Lung (tissue), 16 donors: ENCODE measurements around the gene FIGNL2. TPM values are rescaled to one million over a fixed set of nuclear protein-coding genes. Genes with fewer than 3 reads are reported as not detected.

Experiments
- ATAC-seq: fragments of 200-7000 bp; cut with Tn5 transposase; one replicate; pipeline ENCODE4 v1.9.1; 2020; ENCODE audit warnings: moderate number of reproducible peaks; ENCODE audit not compliant: insufficient read depth, low FRiP score
- DNase-seq, 3 donors: peaks; one replicate each; pipeline ENCODE4 v3.0.0-alpha.2; 2013 to 2017
- H3K27ac ChIP-seq, 2 donors: one replicate each; pipeline ENCODE4 v1.5.1; 2013; ENCODE audit warnings: mild to moderate bottlenecking in 2 of 2, moderate library complexity in 2 of 2, control low read depth in 1 of 2, inconsistent platforms in 1 of 2, low read depth in 1 of 2, low read length in 1 of 2
- H3K27me3 ChIP-seq, 3 donors: one replicate each; pipeline ENCODE4 v1.5.1; 2013; ENCODE audit warnings: low read length in 2 of 3; ENCODE audit not compliant: control insufficient read depth in 3 of 3, insufficient read depth in 3 of 3
- H3K36me3 ChIP-seq, 4 donors: one replicate each; pipeline ENCODE4 v1.5.1; 2013; ENCODE audit warnings: low read length in 4 of 4, mild to moderate bottlenecking in 1 of 4, moderate library complexity in 1 of 4; ENCODE audit not compliant: control insufficient read depth in 4 of 4, insufficient read depth in 4 of 4
- H3K4me1 ChIP-seq, 5 donors: one replicate each; pipeline ENCODE4 v1.5.1; 2013; ENCODE audit warnings: low read length in 5 of 5, mild to moderate bottlenecking in 2 of 5, moderate library complexity in 1 of 5; ENCODE audit not compliant: control insufficient read depth in 5 of 5, insufficient read depth in 5 of 5
- H3K4me3 ChIP-seq: one replicate; pipeline ENCODE4 v1.5.1; 2013; ENCODE audit warnings: mild to moderate bottlenecking, control low read depth, moderate library complexity
- H3K9ac ChIP-seq, 2 donors: one replicate each; pipeline ENCODE4 v1.5.1; 2013; ENCODE audit warnings: low read length in 2 of 2, control low read depth in 1 of 2; ENCODE audit not compliant: insufficient read depth in 1 of 2
- H3K9me3 ChIP-seq, 4 donors: one replicate each; pipeline ENCODE4 v1.5.1; 2013; ENCODE audit warnings: low read length in 3 of 4, mild to moderate bottlenecking in 1 of 4, moderate library complexity in 1 of 4; ENCODE audit not compliant: control insufficient read depth in 4 of 4, insufficient read depth in 3 of 4
- CTCF ChIP-seq: IDR thresholded peaks from 2 replicates; pipeline ENCODE4 v1.5.1; 2012; ENCODE audit warnings: mild to moderate bottlenecking; ENCODE audit errors: control extremely low read depth, extremely low read depth
- WGBS, 2 donors: extraction: QIAGEN DNeasy Blood & Tissue Kit; methylation state at CpG; one replicate each; pipeline ENCODE4 v1.1.7; 2013; 5-methylcytosine and 5-hydroxymethylcytosine counted together
- long read RNA-seq, 5 donors: transcript quantifications; one replicate each; lab custom pipeline, GENCODE V29; 2026
- polyA plus RNA-seq, 2 donors: library from polyadenylated mRNA; stranded (reverse); fragments of 200-250 nt; gene quantifications; one replicate each; pipeline ENCODE4 v1.2.1, GENCODE V29; 2013
- total RNA-seq, 2 donors: library from RNA; depleted of rRNA in 1 of 2; stranded (reverse); fragments of >200 nt in 1 of 2; gene quantifications; one replicate each; pipeline ENCODE4 v1.2.1, GENCODE V29; 2014 to 2021
- donor health status: control.
- donor health status: control.
- donor health status: Bipolar disorder and iron deficiency.
- donor health status: healthy.
- donor health status: DM: yes; HTN: yes; CAD: no.

The FIGNL2 gene
- total RNA-seq = 1 to 10 TPM in 1 of 2 donors, under 1 TPM in 1; 0.89 to 1.9 TPM
- under 1 TPM; 0.33 to 0.71 TPM for polyA plus RNA-seq
- long read RNA-seq, donor 1, full-length matches to known transcripts = 5 of 5 reads
- long read RNA-seq, donor 1, partial matches to known transcripts = 0 of 5 reads
- long read RNA-seq, donor 1, other reads (novel, unspliced or antisense) = 0 of 5 reads
- long read RNA-seq, donor 2 = 0 reads
- long read RNA-seq, donor 3, partial matches to known transcripts = 66 of 66 reads
- long read RNA-seq, donor 3, other reads (novel, unspliced or antisense) = 0 of 66 reads
- long read RNA-seq, donor 4 = 0 reads
- long read RNA-seq, donor 5 = 0 reads

GRCh38 chr12:51848326-51848727 is at the start of gene FIGNL2:
FIGNL2 (minus strand) TSS chr12:51848718; CDS start chr12:51822413, 26,305 bp downstream.
- H3K27me3 ChIP-seq = peaks cover 0 to 4% (median 3%) of the 10 kb centered on the region in 3 donors
- TF ChIP-seq CTCF = no peak

GRCh38 chr12:51897181-51897580 is 48.7 kb upstream of the FIGNL2 start:
- Histone ChIP-seq H3K4me1 (peaks cover 0 to 11% (median 0%) of the 10 kb centered on the region in 5 donors), H3K36me3 (no peaks in the 10 kb centered on the region), H3K9ac (no peak overlapping the region), H3K9me3 (no peaks in the 10 kb centered on the region), H3K27ac (peak overlapping the region; percentile 64 to 89), H3K27me3 (no peaks in the 10 kb centered on the region), H3K4me3 (no peak overlapping the region)
- DNase-seq = no peak
- TF ChIP-seq CTCF = no peak
- 64 to 80% methylated on average over 8 of the region's 8 CpGs for WGBS, 2 donors
- peak; percentile 37 for ATAC-seq

More at GRCh38 chr12:51848326-51848727, at the start of gene FIGNL2:
- H3K4me3 ChIP-seq = peak within 1 kb of the TSS; percentile 21
- 3 to 7% methylated on average over 6 to 51 of the region's 51 CpGs for WGBS, 2 donors
- H3K4me1 ChIP-seq = peaks cover 0 to 19% (median 7%) of the 10 kb centered on the region in 5 donors
- no peak within 1 kb of the TSS for H3K9ac ChIP-seq
- ATAC-seq (no peak), DNase-seq (no peak)
- no peaks in the 10 kb centered on the region for H3K36me3 ChIP-seq
- H3K9me3 ChIP-seq = peaks cover 0 to 2% (median 0%) of the 10 kb centered on the region in 4 donors
- peak within 1 kb of the TSS; percentile 30 to 42 for H3K27ac ChIP-seq

- Histone ChIP-seq H3K27ac (peak overlapping the region in 1 of 2 donors; percentile 86), H3K9ac (no peak overlapping the region), H3K27me3 (no peaks in the 10 kb centered on the region), H3K4me3 (no peak overlapping the region), H3K9me3 (no peaks in the 10 kb centered on the region), H3K36me3 (no peaks in the 10 kb centered on the region), H3K4me1 (peaks cover 0 to 11% (median 0%) of the 10 kb centered on the region in 5 donors)
- DNase-seq (no peak), ATAC-seq (no peak)
- WGBS, 2 donors = 58 to 71% methylated on average over 3 of the region's 3 CpGs
- TF ChIP-seq CTCF = no peak
These were observed 47.7 kb upstream of the FIGNL2 start for GRCh38 chr12:51896236-51896635.
